ENCODE data around the gene DHRSX. TPM values are rescaled to one million over a fixed set of nuclear protein-coding genes. Genes with fewer than 3 reads are reported as not detected.

Gene DHRSX
- total RNA-seq, 2 donors from 2014 or later, result 14.8 to 46.5 TPM

DNA sequence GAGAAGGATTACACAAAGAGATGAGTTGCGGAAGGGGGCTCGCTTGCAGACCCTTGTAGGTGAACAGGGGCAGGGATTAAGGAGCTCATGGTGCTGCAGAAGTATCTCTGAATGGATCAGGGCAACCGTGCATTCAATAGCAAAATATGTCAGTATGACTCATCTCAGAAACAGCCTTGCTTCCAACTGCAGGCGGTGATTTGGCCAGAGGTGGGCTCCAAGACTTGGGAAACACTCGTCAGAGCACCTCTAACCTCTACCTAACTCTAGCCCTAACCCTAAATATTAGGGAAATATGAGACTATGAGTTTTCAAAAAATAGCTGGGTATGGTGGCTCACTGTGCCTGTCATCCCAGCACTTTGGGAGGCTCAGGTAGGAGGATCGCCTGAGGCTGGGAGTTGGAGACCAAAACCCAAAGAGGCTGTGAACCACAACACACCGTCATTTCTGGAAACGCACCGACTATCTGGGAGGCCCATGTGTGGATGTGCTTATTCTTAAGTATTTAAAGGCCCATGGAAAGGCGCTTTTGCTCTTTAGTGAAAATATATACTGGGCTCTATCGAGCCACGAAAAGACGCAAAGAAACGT is 102.6 kb downstream of the DHRSX start:
- H3K27ac ChIP-seq, result no peak overlapping the region
- no peak overlapping the region for H3K4me3 ChIP-seq
- 91 to 96% methylated on average over 14 of the region's 14 CpGs for WGBS, 2 donors
- DNase-seq, result no peak
- no peaks in the 10 kb centered on the region for H3K36me3 ChIP-seq (replicated peaks in 1 of 2; ENCODE audit: insufficient read depth in 1 of 2, low read depth in 2 of 2)
- H3K4me1 ChIP-seq, result peaks cover 9% of the 10 kb centered on the region
- intact Hi-C loops (cut with DNase I), result no loop called here
- no peak for ATAC-seq
- TF ChIP-seq, protein P1, sequence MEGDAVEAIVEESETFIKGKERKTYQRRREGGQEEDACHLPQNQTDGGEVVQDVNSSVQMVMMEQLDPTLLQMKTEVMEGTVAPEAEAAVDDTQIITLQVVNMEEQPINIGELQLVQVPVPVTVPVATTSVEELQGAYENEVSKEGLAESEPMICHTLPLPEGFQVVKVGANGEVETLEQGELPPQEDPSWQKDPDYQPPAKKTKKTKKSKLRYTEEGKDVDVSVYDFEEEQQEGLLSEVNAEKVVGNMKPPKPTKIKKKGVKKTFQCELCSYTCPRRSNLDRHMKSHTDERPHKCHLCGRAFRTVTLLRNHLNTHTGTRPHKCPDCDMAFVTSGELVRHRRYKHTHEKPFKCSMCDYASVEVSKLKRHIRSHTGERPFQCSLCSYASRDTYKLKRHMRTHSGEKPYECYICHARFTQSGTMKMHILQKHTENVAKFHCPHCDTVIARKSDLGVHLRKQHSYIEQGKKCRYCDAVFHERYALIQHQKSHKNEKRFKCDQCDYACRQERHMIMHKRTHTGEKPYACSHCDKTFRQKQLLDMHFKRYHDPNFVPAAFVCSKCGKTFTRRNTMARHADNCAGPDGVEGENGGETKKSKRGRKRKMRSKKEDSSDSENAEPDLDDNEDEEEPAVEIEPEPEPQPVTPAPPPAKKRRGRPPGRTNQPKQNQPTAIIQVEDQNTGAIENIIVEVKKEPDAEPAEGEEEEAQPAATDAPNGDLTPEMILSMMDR (IDR thresholded peaks at IDR 0.05), result no peak
- TF ChIP-seq POLR2A (IDR thresholded peaks at IDR 0.05), result no peak
- no peaks in the 10 kb centered on the region for H3K27me3 ChIP-seq
- no peaks in the 10 kb centered on the region for H3K9me3 ChIP-seq

DNA sequence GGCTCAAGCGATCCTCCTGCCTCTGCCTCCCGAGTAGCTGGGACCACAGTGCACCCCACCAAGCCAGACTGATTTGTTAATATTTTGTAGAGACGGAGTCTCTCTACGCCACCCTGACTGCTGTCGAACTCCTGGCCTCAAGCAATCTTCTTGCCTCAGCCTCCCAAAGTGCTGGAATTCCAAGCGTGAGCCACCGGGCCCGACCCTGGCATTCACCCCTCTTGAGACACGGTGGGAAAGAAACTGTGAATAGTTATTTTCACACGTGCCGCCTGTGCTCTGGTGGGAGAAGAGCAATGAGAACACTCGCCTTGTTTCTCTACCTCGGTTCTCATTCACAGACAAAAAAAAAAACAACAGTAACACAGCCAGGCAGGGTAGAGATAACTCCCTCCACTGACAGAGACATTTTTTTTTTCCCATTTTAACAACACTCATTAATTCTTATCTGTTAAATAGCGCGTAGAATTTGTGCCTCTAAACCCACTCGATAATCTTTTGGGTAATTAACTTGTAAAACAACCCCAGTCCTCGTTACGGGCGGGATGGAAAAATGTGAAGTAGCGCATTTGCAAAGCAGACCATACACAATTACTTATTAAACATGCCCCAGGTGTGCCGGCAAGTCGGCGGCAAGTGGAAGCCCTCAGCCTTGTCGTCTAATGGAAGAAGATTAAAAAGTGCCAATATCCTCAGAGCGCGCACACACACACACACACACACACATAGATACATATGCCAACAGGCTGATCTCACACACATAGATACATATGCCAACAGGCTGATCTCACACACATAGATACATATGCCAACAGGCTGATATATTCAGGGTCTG is 103.3 kb downstream of the DHRSX start:
- H3K4me3 ChIP-seq, result no peak overlapping the region
- H3K4me1 ChIP-seq, result peaks cover 9% of the 10 kb centered on the region
- no peak overlapping the region for H3K27ac ChIP-seq
- DNase-seq (no peak), ATAC-seq (no peak)
- no peaks in the 10 kb centered on the region for H3K27me3 ChIP-seq
- intact Hi-C loops (cut with DNase I), result no loop called here
- no peaks in the 10 kb centered on the region for H3K36me3 ChIP-seq (replicated peaks in 1 of 2; ENCODE audit: insufficient read depth in 1 of 2, low read depth in 2 of 2)
- no peaks in the 10 kb centered on the region for H3K9me3 ChIP-seq
- no peak for TF ChIP-seq POLR2A (IDR thresholded peaks at IDR 0.05)
- WGBS, 2 donors, result 76 to 83% methylated on average over 26 of the region's 26 CpGs

DNA sequence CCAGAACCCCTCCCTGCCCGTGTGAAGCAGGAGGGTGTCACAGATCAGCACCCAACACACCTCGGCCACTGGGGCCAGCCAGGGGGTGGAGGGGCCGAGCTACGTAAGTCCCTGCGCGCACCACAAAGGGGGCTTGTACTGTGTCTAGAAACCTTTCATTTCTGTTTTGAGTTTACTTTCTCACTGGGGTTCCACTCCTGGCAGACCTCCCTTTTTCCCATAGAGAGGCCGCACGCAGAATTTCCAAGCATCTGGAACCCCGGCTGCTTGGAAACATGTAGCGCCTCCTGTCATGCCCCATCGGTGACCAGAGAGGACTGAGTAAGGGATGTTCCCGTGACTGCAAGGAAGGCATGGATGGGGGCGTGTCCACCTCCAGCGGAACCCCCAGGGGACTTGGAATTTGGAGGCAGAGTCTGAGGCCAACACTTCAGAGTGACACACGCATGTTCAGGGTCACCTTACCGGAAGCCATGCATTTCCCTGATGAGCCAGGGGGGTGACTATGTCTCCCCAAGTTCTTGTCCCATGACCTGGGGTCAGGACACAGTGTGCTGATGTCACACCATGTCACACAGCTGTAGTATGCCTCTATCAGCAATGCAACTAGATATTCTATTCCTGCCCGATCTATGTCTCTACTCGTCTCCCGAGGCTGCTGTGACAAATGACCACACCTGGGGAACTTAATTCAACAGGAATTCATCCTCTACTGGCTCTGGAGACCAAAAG is 105.3 kb downstream of the DHRSX start:
- H3K27ac ChIP-seq, result no peak overlapping the region
- intact Hi-C loops (cut with DNase I), result no loop called here
- H3K9me3 ChIP-seq, result no peaks in the 10 kb centered on the region
- WGBS, 2 donors, result 82 to 83% methylated on average over 13 to 19 of the region's 19 CpGs
- peaks cover 3% of the 10 kb centered on the region for H3K4me1 ChIP-seq
- no peaks in the 10 kb centered on the region for H3K36me3 ChIP-seq (replicated peaks in 1 of 2; ENCODE audit: insufficient read depth in 1 of 2, low read depth in 2 of 2)
- TF ChIP-seq, protein P1 (IDR thresholded peaks at IDR 0.05), result no peak
- no peak for TF ChIP-seq POLR2A (IDR thresholded peaks at IDR 0.05)
- H3K4me3 ChIP-seq, result no peak overlapping the region
- no peaks in the 10 kb centered on the region for H3K27me3 ChIP-seq
- ATAC-seq, result no peak
- DNase-seq, result no peak

DNA sequence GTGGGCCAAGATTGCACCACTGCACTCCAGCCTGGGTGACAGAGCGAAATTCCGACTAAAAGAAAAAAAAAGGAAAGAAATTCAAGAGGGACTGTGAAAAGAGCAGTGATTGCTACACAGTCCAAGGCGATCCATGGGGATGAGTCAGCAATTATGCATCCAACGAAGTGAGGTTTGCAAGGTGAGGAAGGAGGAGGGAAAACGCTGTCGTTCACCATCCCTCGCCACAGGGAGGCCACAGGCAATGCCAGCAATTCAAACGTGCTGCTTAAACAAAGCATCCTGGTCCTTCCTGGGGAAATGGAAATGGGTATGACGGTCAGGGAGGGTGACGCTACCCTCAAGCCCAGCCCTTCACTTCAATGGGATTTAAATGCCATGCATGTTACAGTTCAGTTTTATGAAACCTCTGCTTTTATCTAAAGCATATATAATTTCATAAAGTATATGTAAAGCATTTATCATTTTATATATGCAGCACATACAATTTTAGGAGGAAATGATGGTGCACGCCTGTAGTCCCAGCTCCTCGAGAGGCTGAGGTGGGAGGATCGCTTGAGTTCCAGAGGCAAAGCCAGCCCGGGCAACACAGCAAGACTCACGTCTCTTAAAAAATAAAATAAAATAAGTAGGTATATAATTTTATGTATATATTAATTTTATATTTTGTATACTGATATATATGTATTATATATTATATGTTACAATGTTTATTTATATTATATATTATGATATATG is 108.7 kb downstream of the DHRSX start:
- 77 to 85% methylated on average over 15 of the region's 15 CpGs for WGBS, 2 donors
- Histone ChIP-seq H3K27ac (no peak overlapping the region), H3K27me3 (no peaks in the 10 kb centered on the region), H3K4me1 (peaks cover 17% of the 10 kb centered on the region), H3K36me3 (replicated peaks in 1 of 2; ENCODE audit: insufficient read depth in 1 of 2, low read depth in 2 of 2) (no peaks in the 10 kb centered on the region), H3K4me3 (no peak overlapping the region), H3K9me3 (no peaks in the 10 kb centered on the region)
- DNase-seq (peak in 1 of 4 donors; percentile 10), ATAC-seq (peak; percentile 34)
- intact Hi-C loops (cut with DNase I), result no loop called here
- TF ChIP-seq, protein P1 (IDR thresholded peaks at IDR 0.05), result no peak
- no peak for TF ChIP-seq POLR2A (IDR thresholded peaks at IDR 0.05)
